Stomach (tissue), 4 donors: ENCODE results near the gene STRN.
"Not testable (repeated sequence)": the region's sequence is repeated elsewhere in the genome, so short reads cannot be mapped to it uniquely, and the experiment has no call there.

Source experiments
- POLR2A ChIP-seq, 4 donors: fragments of 450-650 bp; IDR thresholded peaks; one replicate each; pipeline ENCODE4 v1.6.1; 2016; ENCODE audit warnings: antibody characterized with exemption in 4 of 4, control low read depth in 2 of 4, mild to moderate bottlenecking in 1 of 4, moderate library complexity in 1 of 4
- POLR2AphosphoS5 ChIP-seq, 3 donors: sonication (generic); formaldehyde crosslinking; IDR thresholded peaks; one replicate each; pipeline ENCODE4 v1.6.1; 2016; ENCODE audit warnings: antibody characterized with exemption in 3 of 3
- TF ChIP-seq, protein P1 (sequence below), 7 experiments: fragments of 450-650 bp in 4 of 7; fragments of 200-600 bp in 3 of 7; sonication (generic) in 3 of 7; IDR thresholded peaks; one replicate each; pipeline ENCODE4 v1.5.1; 2016 to 2019; ENCODE audit warnings: antibody characterized with exemption in 7 of 7, control low read depth in 2 of 7, mild to moderate bottlenecking in 1 of 7

DNA sequence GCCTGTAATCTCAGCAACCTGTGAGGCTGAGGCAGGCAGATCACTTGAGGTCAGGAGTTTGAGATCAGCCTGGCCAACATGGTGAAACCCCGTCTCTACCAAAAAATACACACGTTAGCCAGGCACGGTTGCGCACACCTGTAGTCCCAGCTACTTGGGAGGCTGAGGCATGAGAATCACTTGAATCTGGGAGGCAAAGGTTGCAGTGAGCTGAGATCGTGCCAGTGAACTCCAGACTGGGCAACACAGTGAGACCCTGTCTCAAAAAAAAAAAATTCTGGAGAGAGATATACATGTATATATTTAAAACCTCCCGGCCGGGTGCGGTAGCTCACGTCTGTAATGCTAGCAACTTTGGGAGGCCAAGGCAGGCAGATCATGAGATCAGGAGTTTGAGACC, 33.1 kb upstream of the STRN start:
- not testable (repeated sequence) for TF ChIP-seq POLR2AphosphoS5, POLR2A (IDR thresholded peaks at IDR 0.05)
- TF ChIP-seq, protein P1, sequence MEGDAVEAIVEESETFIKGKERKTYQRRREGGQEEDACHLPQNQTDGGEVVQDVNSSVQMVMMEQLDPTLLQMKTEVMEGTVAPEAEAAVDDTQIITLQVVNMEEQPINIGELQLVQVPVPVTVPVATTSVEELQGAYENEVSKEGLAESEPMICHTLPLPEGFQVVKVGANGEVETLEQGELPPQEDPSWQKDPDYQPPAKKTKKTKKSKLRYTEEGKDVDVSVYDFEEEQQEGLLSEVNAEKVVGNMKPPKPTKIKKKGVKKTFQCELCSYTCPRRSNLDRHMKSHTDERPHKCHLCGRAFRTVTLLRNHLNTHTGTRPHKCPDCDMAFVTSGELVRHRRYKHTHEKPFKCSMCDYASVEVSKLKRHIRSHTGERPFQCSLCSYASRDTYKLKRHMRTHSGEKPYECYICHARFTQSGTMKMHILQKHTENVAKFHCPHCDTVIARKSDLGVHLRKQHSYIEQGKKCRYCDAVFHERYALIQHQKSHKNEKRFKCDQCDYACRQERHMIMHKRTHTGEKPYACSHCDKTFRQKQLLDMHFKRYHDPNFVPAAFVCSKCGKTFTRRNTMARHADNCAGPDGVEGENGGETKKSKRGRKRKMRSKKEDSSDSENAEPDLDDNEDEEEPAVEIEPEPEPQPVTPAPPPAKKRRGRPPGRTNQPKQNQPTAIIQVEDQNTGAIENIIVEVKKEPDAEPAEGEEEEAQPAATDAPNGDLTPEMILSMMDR (IDR thresholded peaks at IDR 0.05) = not testable (repeated sequence)
